SK-N-SH treated with all-trans-retinoic acid at 6 μM for 48 hours (cell line): ENCODE results near the gene APOC3.

Experiments used
- ATAC-seq: fragments of 200-7000 bp; cut with Tn5 transposase; 3 replicates; pipeline ENCODE4 v1.9.1; 2020; ENCODE audit warnings: mild to moderate bottlenecking, moderate library complexity
- ARNTL ChIP-seq: fragments of 450-650 bp; formaldehyde crosslinking; IDR thresholded peaks from 2 replicates; pipeline ENCODE4 v1.5.0; 2020; ENCODE audit warnings: low read depth, mild to moderate bottlenecking, moderate library complexity, borderline replicate concordance
- BACH2 ChIP-seq: fragments of 250-450 bp; sonication (Bioruptor Pico); IDR thresholded peaks from 2 replicates; pipeline ENCODE4 v1.9.0; 2021; ENCODE audit warnings: mild to moderate bottlenecking, borderline replicate concordance
- CSDC2 ChIP-seq: fragments of 250-450 bp; sonication (Bioruptor Pico); IDR thresholded peaks from 2 replicates; pipeline ENCODE4 v1.5.0; 2020; ENCODE audit warnings: mild to moderate bottlenecking, moderate library complexity
- ESRRG ChIP-seq: fragments of 250-450 bp; sonication (Bioruptor Pico); IDR thresholded peaks from 2 replicates; pipeline ENCODE4 v1.6.1; 2021; ENCODE audit warnings: mild to moderate bottlenecking
- GLIS3 ChIP-seq: fragments of 250-450 bp; sonication (Bioruptor Pico); IDR thresholded peaks from 2 replicates; pipeline ENCODE4 v1.5.0; 2020; ENCODE audit warnings: mild to moderate bottlenecking, moderate library complexity
- ISL1 ChIP-seq: fragments of 250-450 bp; sonication (Bioruptor Pico); IDR thresholded peaks from 2 replicates; pipeline ENCODE4 v2.1.2; 2022; ENCODE audit warnings: mild to moderate bottlenecking, moderate library complexity
- OSR1 ChIP-seq: fragments of 250-450 bp; sonication (Bioruptor Pico); IDR thresholded peaks from 2 replicates; pipeline ENCODE4 v1.8.0; 2022; ENCODE audit warnings: moderate library complexity, mild to moderate bottlenecking, inconsistent platforms
- PPARA ChIP-seq: fragments of 250-450 bp; sonication (Bioruptor Pico); IDR thresholded peaks from 2 replicates; pipeline ENCODE4 v1.5.0; 2020; ENCODE audit warnings: mild to moderate bottlenecking, borderline replicate concordance
- RARB ChIP-seq: fragments of 250-450 bp; sonication (Bioruptor Pico); IDR thresholded peaks from 2 replicates; pipeline ENCODE4 v1.8.0; 2021; ENCODE audit warnings: mild to moderate bottlenecking, moderate library complexity
- SNAI2 ChIP-seq: fragments of 250-450 bp; sonication (Bioruptor Pico); IDR thresholded peaks from 2 replicates; pipeline ENCODE4 v1.5.0; 2020; ENCODE audit warnings: mild to moderate bottlenecking, moderate library complexity
- TCF4 ChIP-seq: fragments of 250-450 bp; sonication (Bioruptor Pico); IDR thresholded peaks from 2 replicates; pipeline ENCODE4 v1.8.0; 2021; ENCODE audit warnings: mild to moderate bottlenecking, moderate library complexity, borderline replicate concordance
- TOX ChIP-seq: fragments of 250-450 bp; sonication (Bioruptor Pico); IDR thresholded peaks from 2 replicates; pipeline ENCODE4 v1.8.0; 2021; ENCODE audit warnings: mild to moderate bottlenecking, moderate library complexity, borderline replicate concordance
- ZC3H10 ChIP-seq: fragments of 250-450 bp; sonication (Bioruptor Pico); IDR thresholded peaks from 2 replicates; pipeline ENCODE4 v1.5.1; 2021; ENCODE audit warnings: mild to moderate bottlenecking, moderate library complexity
- ZFP3 ChIP-seq: fragments of 250-450 bp; sonication (Bioruptor Pico); IDR thresholded peaks from 2 replicates; pipeline ENCODE4 v1.5.0; 2020; ENCODE audit warnings: mild to moderate bottlenecking, moderate library complexity
- ZNF565 ChIP-seq: fragments of 450-650 bp; formaldehyde crosslinking; conservative IDR thresholded peaks from 2 replicates; pipeline ENCODE4 v1.5.0; 2020; ENCODE audit warnings: low read depth, mild to moderate bottlenecking, moderate library complexity
- ZNF70 ChIP-seq: fragments of 450-650 bp; formaldehyde crosslinking; IDR thresholded peaks from 2 replicates; pipeline ENCODE4 v1.5.0; 2020; ENCODE audit warnings: mild to moderate bottlenecking, moderate library complexity
- ZNF8 ChIP-seq: fragments of 450-650 bp; formaldehyde crosslinking; IDR thresholded peaks from 2 replicates; pipeline ENCODE4 v1.5.0; 2020; ENCODE audit warnings: mild to moderate bottlenecking, moderate library complexity
- TF ChIP-seq, protein P1 (sequence below): fragments of 250-450 bp; sonication (Bioruptor Pico); IDR thresholded peaks from 2 replicates; pipeline ENCODE4 v1.5.1; 2021; ENCODE audit warnings: mild to moderate bottlenecking, moderate library complexity
- TF ChIP-seq, protein P2 (sequence below): fragments of 250-450 bp; sonication (Bioruptor Pico); IDR thresholded peaks from 2 replicates; pipeline ENCODE4 v1.5.1; 2020; ENCODE audit warnings: low read depth, mild to moderate bottlenecking, moderate library complexity
- TF ChIP-seq, protein P3 (sequence below): fragments of 250-450 bp; sonication (Bioruptor Pico); IDR thresholded peaks from 2 replicates; pipeline ENCODE4 v1.8.0; 2021; ENCODE audit warnings: low read depth, mild to moderate bottlenecking, moderate library complexity, borderline replicate concordance

APOC3 gene

DNA sequence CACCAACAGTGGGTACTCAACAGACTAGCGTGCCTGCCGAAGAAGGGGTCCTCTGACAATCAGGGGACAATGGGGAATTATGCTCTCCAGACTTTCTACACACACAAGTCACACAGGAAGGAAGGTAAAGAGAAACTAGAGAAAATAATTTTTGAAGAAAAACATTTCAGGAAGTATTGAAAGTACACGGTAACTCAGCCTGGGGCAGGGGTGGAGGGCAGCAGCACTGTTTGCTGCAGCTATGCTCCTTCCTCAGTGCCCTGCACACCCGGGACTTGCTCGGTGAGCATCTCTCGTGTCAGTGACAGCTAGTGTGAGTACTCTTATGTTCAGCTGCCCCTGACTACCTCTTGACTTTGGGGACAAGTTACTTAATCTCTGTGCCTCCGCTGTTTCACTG is 25.7 kb downstream of the APOC3 start:
- TF ChIP-seq PPARA (no peak), BACH2 (CRISPR knock-in tag) (no peak), ZFP3 (CRISPR knock-in tag) (no peak), TOX (CRISPR knock-in tag) (no peak), CSDC2 (CRISPR knock-in tag) (no peak)
- TF ChIP-seq, protein P1, sequence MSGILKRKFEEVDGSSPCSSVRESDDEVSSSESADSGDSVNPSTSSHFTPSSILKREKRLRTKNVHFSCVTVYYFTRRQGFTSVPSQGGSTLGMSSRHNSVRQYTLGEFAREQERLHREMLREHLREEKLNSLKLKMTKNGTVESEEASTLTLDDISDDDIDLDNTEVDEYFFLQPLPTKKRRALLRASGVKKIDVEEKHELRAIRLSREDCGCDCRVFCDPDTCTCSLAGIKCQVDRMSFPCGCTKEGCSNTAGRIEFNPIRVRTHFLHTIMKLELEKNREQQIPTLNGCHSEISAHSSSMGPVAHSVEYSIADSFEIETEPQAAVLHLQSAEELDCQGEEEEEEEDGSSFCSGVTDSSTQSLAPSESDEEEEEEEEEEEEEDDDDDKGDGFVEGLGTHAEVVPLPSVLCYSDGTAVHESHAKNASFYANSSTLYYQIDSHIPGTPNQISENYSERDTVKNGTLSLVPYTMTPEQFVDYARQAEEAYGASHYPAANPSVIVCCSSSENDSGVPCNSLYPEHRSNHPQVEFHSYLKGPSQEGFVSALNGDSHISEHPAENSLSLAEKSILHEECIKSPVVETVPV, result no peak
- TF ChIP-seq, all 23 proteins: peak for 0
- no peak for ATAC-seq

DNA sequence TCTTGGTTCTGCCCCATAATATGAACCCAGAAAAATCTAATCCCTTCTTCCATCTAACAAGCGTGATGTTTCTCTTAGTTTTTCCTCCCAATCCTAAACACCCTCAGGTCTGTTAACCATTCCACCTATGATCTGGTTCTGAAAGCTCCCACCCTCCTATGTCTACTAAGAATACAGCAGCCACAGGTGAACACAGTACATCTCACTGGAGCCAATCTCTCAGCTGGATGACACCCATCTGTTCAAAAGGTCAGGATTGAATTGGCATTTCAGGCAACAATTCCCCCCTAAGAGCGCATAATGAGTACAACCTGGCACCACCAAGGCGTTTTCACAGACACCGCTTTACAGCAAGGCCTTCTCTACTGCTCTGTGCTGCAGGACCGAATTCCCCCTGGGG is 26.7 kb downstream of the APOC3 start:
- ATAC-seq, result no peak
- TF ChIP-seq BACH2 (CRISPR knock-in tag), result no peak
- no peak for TF ChIP-seq ZNF70 (CRISPR knock-in tag)
- TF ChIP-seq PPARA, result no peak
- TF ChIP-seq, protein P1, result no peak
- no peak for TF ChIP-seq OSR1 (CRISPR knock-in tag)
- no peak for TF ChIP-seq ZC3H10 (CRISPR knock-in tag)
- TF ChIP-seq GLIS3, result no peak
- TF ChIP-seq RARB (CRISPR knock-in tag), result no peak
- TF ChIP-seq ESRRG (CRISPR knock-in tag), result no peak
- TF ChIP-seq SNAI2 (CRISPR knock-in tag), result no peak
- TF ChIP-seq, protein P2, sequence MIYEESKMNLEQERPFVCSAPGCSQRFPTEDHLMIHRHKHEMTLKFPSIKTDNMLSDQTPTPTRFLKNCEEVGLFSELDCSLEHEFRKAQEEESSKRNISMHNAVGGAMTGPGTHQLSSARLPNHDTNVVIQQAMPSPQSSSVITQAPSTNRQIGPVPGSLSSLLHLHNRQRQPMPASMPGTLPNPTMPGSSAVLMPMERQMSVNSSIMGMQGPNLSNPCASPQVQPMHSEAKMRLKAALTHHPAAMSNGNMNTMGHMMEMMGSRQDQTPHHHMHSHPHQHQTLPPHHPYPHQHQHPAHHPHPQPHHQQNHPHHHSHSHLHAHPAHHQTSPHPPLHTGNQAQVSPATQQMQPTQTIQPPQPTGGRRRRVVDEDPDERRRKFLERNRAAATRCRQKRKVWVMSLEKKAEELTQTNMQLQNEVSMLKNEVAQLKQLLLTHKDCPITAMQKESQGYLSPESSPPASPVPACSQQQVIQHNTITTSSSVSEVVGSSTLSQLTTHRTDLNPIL (CRISPR knock-in tag), result no peak
- TF ChIP-seq ZNF565 (CRISPR knock-in tag), result no peak

DNA sequence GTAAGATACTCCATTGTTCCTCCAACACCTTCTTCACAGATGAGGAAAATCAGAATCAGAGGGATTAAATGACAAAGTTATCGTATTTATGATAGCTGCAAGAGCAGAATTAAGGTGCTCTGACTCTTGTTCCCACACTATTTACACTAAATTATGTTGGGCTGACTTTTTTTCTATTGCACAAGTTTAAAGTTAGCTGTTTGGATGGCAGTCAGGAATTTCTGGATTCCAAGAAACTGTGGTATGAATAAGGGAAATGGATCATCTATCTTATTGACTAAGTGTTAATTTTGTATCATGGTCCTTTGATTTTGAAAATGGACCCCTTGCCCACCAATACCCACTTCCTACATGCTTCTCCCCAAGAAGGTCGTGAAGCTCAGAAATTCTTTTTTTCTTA is 27.6 kb downstream of the APOC3 start:
- ATAC-seq, result no peak
- TF ChIP-seq CSDC2 (CRISPR knock-in tag) (no peak), OSR1 (CRISPR knock-in tag) (no peak), BACH2 (CRISPR knock-in tag) (no peak), TCF4 (CRISPR knock-in tag) (no peak), GLIS3 (no peak), ZNF565 (CRISPR knock-in tag) (no peak), ARNTL (CRISPR knock-in tag) (no peak), SNAI2 (CRISPR knock-in tag) (no peak), ZFP3 (CRISPR knock-in tag) (no peak)

DNA sequence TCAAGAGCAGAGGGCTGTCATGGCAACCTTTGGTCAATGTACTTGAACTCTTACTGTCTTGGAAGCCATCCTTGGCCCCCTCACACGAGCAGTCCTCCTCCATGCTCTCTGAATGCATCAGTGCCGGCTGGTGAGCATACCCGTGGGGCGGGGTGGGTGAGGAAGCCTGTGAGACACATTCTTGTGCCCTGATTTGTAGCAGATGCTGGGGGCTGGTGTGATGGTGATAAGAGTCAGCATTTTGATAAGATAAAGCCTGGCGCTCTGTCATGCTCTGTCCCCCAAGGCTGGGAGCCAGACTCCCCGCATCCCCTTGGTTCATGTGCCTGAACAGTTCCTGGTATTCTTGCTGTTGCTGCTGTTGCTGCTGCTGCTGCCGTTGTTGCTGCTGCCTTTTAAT is 28.2 kb downstream of the APOC3 start:
- ATAC-seq, result no peak
- TF ChIP-seq TCF4 (CRISPR knock-in tag), result peak; percentile 74; the same call in 1 of the 2 replicates
- TF ChIP-seq ZFP3 (CRISPR knock-in tag), result no peak

DNA sequence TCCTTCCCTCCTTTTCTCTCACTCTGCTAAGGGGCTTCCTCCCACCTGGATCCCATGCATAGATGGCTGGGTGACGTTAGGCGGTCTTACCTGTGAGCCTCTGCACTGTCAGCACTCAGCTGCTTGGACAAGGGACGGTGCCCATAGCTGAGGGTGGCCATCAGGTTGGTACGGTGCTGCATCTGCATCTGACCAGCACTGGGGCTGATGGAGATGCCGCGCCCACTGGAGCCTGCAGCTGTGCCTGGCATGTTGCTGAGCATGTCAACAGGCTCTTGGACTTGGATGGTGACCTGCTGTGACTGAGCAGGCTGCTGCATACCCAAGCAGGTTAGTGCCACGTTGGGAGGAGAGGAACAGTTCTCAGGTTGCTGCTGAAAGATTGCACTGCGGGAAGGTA is 29.5 kb downstream of the APOC3 start:
- TF ChIP-seq ZC3H10 (CRISPR knock-in tag), result no peak
- TF ChIP-seq, protein P2 (CRISPR knock-in tag), result no peak
- TF ChIP-seq ISL1 (CRISPR knock-in tag), result no peak
- TF ChIP-seq, protein P1, result no peak
- TF ChIP-seq ZFP3 (CRISPR knock-in tag), result no peak
- TF ChIP-seq RARB (CRISPR knock-in tag), result no peak
- TF ChIP-seq ZNF8 (CRISPR knock-in tag), result no peak
- TF ChIP-seq ESRRG (CRISPR knock-in tag), result no peak
- no peak for TF ChIP-seq OSR1 (CRISPR knock-in tag)
- no peak for TF ChIP-seq TOX (CRISPR knock-in tag)
- TF ChIP-seq, protein P3, sequence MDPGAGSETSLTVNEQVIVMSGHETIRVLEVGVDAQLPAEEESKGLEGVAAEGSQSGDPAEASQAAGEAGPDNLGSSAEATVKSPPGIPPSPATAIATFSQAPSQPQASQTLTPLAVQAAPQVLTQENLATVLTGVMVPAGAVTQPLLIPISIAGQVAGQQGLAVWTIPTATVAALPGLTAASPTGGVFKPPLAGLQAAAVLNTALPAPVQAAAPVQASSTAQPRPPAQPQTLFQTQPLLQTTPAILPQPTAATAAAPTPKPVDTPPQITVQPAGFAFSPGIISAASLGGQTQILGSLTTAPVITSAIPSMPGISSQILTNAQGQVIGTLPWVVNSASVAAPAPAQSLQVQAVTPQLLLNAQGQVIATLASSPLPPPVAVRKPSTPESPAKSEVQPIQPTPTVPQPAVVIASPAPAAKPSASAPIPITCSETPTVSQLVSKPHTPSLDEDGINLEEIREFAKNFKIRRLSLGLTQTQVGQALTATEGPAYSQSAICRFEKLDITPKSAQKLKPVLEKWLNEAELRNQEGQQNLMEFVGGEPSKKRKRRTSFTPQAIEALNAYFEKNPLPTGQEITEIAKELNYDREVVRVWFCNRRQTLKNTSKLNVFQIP (CRISPR knock-in tag), result no peak
- no peak for TF ChIP-seq PPARA

More for the DNA sequence above, 29.5 kb downstream of the APOC3 start:
- ATAC-seq, result no peak
